Fibroblast of skin of abdomen (primary cell): ENCODE data around the gene AFF1.

Experiments used
- DNase-seq: peaks from one replicate; pipeline ENCODE4 v3.0.0-alpha.2; 2013

The AFF1 gene

GRCh38 chr4:86950831-86951525 is 16.2 kb downstream of the AFF1 start:
- peak; percentile 36 for DNase-seq

GRCh38 chr4:86955888-86956451 is 21.2 kb downstream of the AFF1 start:
- no peak for DNase-seq

- DNase-seq, result peak; percentile 80
Observed at GRCh38 chr4:86957215-86957614, 22.4 kb downstream of the AFF1 start.

GRCh38 chr4:86959588-86960500 is 25.0 kb downstream of the AFF1 start:
- no peak for DNase-seq

GRCh38 chr4:86960557-86960961 is 25.7 kb downstream of the AFF1 start:
- DNase-seq, result peak; percentile 52

GRCh38 chr4:86961116-86961515 is 26.3 kb downstream of the AFF1 start:
- DNase-seq, result no peak

GRCh38 chr4:86961605-86962295 is 26.9 kb downstream of the AFF1 start:
- DNase-seq, result peak; percentile 93

- DNase-seq, result no peak
Observed at GRCh38 chr4:86963697-86964096, 28.9 kb downstream of the AFF1 start.

- no peak for DNase-seq
Observed at GRCh38 chr4:86965019-86965976, 30.5 kb downstream of the AFF1 start.

GRCh38 chr4:86967073-86967472 is 32.3 kb downstream of the AFF1 start:
- DNase-seq, result no peak

- DNase-seq, result peak; percentile 34
Observed at GRCh38 chr4:86967798-86968197, 33.0 kb downstream of the AFF1 start.

- no peak for DNase-seq
Observed at GRCh38 chr4:86968547-86968946, 33.7 kb downstream of the AFF1 start.

- no peak for DNase-seq
Observed at GRCh38 chr4:86970447-86971354, 35.9 kb downstream of the AFF1 start.

- no peak for DNase-seq
Observed at GRCh38 chr4:86971355-86971683, 36.5 kb downstream of the AFF1 start.

GRCh38 chr4:86972997-86973396 is 38.2 kb downstream of the AFF1 start:
- no peak for DNase-seq

- DNase-seq, result no peak
Observed at GRCh38 chr4:86973668-86974067, 38.9 kb downstream of the AFF1 start.

- DNase-seq, result peak; percentile 36
Observed at GRCh38 chr4:86974551-86974994, 39.8 kb downstream of the AFF1 start.

GRCh38 chr4:86975927-86976326 is 41.1 kb downstream of the AFF1 start:
- DNase-seq, result no peak

GRCh38 chr4:86976801-86977485 is 42.1 kb downstream of the AFF1 start:
- no peak for DNase-seq

- DNase-seq, result peak; percentile 22
Observed at GRCh38 chr4:86977621-86978184, 42.9 kb downstream of the AFF1 start.
